C1 segment of cervical spinal cord (tissue), 14 donors: ENCODE results near the gene GET3.

ENCODE experiments used
- DNase-seq, 14 donors: peaks; one replicate each; lab custom pipeline; 2025; lab: John Stamatoyannopoulos, UW

The GET3 gene

GRCh38 chr19:12778905-12779161, 41.5 kb downstream of the GET3 start:
- DNase-seq = peak in 1 of 14 donors; percentile 27

- DNase-seq = peak in 6 of 14 donors; percentile 18 to 66 (median 44)
These were observed 42.1 kb downstream of the GET3 start for GRCh38 chr19:12779162-12779993.

DNA sequence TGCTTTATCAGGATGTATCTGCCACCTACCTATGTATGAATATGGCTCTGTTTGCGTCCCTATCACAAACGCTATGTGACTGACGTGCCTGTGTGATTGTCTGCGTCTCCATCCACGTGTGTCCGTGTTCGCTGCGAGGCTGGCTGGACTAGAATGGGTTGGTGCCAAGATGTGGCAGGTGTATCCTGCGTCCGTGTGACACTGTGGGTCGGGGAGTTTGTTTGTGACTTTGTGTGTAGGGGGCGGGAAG, 44.8 kb downstream of the GET3 start:
- DNase-seq = no peak

- DNase-seq = peak; percentile 17 to 92 (median 84)
These were observed 45.4 kb downstream of the GET3 start for GRCh38 chr19:12782424-12783290.

- no peak for DNase-seq
These were observed 46.1 kb downstream of the GET3 start for GRCh38 chr19:12783291-12783848.

- peak in 7 of 14 donors; percentile 19 to 49 (median 34) for DNase-seq
These were observed 46.6 kb downstream of the GET3 start for GRCh38 chr19:12783849-12784393.

DNA sequence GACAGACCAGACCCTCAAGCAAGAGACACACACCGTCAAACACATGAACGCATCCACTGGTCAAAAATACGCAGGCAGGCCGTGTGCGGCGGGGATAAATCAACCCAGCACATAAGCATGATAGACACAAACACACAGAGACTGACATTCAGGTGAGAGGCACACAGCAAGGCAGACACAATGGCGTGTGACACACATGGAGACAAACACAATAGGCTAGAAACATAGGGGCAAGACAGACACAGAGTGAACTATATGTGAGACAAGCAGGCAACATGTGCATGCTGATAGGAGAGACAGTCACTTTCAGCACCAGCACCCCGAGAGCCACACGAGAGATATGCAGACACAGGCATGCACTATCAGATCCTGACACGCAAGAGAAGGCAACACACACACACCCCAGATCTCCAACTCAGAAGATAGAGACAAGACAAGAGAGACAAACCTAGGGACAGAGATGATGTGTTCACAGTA, 47.1 kb downstream of the GET3 start:
- peak in 4 of 14 donors; percentile 25 to 43 (median 33) for DNase-seq

GRCh38 chr19:12784871-12785430, 47.7 kb downstream of the GET3 start:
- DNase-seq = peak in 3 of 14 donors; percentile 25 to 32 (median 29)

- DNase-seq = peak in 6 of 14 donors; percentile 28 to 56 (median 46)
These were observed 48.2 kb downstream of the GET3 start for GRCh38 chr19:12785431-12786031.

- peak in 11 of 14 donors; percentile 19 to 87 (median 68) for DNase-seq
These were observed 49.0 kb downstream of the GET3 start for GRCh38 chr19:12786141-12786870.

GRCh38 chr19:12786952-12787351, 49.7 kb downstream of the GET3 start:
- no peak for DNase-seq

GRCh38 chr19:12787458-12787857, 50.2 kb downstream of the GET3 start:
- DNase-seq = no peak

- peak in 1 of 14 donors; percentile 15 for DNase-seq
These were observed 50.9 kb downstream of the GET3 start for GRCh38 chr19:12788042-12788681.

DNA sequence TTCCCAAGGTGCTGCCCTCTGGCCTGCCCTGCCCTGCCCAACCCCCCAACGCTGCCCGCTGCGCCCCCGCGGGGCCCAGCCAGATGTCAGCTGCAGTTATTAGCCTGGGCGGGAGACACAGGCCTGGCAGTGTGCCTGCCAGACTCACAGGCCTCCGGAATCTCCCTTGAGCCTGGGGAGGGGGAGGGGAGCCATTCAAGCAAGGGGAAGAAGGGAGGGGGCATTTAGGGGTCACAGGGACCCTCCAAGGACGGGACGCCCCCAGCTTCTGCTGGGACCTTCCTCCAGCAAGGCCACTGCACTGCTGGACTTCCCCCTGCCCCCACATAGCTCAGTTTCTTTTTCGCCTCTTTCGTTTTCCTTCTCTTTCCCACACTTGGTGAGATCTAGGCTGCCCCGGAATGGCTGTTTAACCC, 51.4 kb downstream of the GET3 start:
- peak in 9 of 14 donors; percentile 32 to 73 (median 64) for DNase-seq

DNA sequence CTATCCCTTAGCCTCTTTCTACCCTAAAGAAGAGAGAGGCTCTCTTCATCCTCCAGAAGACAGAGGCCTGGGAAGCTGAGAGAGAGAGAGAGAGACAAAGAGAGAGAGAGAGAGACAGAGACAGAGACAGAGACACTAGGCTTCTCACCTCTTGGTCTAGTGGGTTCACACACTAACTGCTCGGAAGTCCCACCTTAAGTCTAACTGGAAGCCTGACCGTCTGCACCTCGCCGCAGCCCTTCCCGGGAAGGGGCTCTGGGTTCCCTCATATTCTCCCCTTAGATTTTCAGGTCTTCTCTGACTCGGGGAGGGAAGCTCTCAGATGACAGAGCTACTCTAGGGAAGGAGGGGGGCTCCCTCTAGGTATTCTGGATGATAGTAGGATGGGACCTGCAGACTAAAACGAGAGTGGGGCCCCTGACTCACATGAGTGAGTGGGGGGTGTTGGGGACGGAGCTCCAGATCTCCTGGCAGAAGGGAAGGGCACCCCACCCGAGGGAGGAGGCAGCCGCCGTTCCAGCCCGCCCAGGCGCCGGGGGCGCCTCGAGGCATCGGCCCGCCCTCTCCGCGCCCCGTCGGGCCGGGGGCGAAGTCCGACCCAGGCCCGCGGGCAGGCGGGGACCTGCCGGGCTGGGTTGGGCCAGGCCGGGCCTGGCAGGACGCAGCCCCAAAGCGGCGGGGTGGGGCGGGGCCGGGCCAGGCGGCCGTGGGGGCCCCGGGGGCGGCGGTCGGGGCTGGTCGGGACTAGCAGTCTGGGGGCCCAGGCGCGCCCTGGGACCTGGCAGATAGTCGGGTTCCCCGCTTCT, 52.0 kb downstream of the GET3 start:
- DNase-seq = peak in 4 of 14 donors; percentile 42 to 62 (median 58)

GRCh38 chr19:12789904-12790619, 52.8 kb downstream of the GET3 start:
- peak; percentile 54 to 95 (median 86) for DNase-seq

DNA sequence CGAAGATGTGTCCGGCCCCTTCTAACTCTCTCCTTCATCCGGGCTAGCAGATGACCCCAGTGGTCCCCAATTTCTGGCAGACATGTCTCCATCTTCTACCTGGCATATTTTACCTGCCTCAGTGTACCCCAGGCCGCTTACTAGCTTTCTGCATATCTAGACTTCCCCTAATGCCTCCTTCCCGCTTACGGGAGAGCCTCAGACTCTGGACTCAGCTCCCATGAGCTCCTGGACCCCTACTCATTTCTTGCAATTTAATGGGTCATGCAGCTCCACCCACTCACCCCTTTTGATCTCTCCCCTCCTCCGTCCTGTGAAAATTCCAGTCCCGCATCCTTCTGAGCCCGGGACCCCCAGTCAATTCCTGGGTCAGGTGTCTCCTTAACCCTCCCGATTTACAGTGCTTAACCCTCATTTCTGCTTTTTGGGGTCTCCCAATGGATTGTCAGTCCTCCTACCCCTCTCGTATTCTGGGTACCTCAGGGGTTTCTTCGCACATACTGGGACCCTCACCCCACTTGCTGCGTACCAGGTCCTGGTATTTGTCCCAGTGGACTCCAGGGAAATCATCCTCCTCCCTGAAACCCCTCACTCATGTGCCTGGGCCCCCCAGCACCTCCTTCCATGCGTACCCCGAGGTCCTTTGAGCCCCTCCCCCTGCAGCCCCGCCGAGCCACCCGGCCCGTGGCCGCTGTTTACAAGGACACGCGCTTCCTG, 53.5 kb downstream of the GET3 start:
- peak in 2 of 14 donors; percentile 19 to 61 for DNase-seq
